H1 (cell line): Measurements from ENCODE around the gene BTBD16. TPM values are rescaled to one million over a fixed set of nuclear protein-coding genes. Genes with fewer than 3 reads are reported as not detected.

Experiments
- CTCF ChIA-PET: fragments of 300-600 bp; sonication (Branson Sonifier 250); formaldehyde crosslinking; loops from one replicate; lab custom pipeline; 2021; ENCODE audit not compliant: partially characterized antibody; lab: Charles Lee
- POLR2A ChIA-PET: fragments of 300-600 bp; sonication (Branson Sonifier 250); formaldehyde crosslinking; loops from one replicate; lab custom pipeline; 2021; ENCODE audit warnings: inconsistent platforms; ENCODE audit not compliant: partially characterized antibody; lab: Charles Lee
- DNase-seq, 2 experiments: peaks; one replicate each; pipeline versions ENCODE4 v3.0.0 to v3.0.0-alpha.2; 2010 to 2022; ENCODE audit warnings: low spot score in 2 of 2, low read depth in 1 of 2, mixed read lengths in 1 of 2
- FAIRE-seq: peaks from 2 replicates; lab custom pipeline; 2011; peaks lifted over from hg19 to GRCh38; lab: Jason Lieb, UNC
- H2AFZ ChIP-seq: 2 replicates; pipeline ENCODE4 v1.8.1; 2012; ENCODE audit warnings: low read length, inconsistent platforms
- H2AK5ac ChIP-seq: 2 replicates; pipeline ENCODE4 v1.6.1; 2013; ENCODE audit warnings: low read depth, low read length
- H2BK120ac ChIP-seq: replicated peaks from 2 replicates; pipeline ENCODE3; 2013; ENCODE audit warnings: low read depth, low read length, inconsistent platforms
- H2BK12ac ChIP-seq: 2 replicates; pipeline ENCODE4 v1.6.1; 2013; ENCODE audit warnings: low read depth, low read length
- H2BK15ac ChIP-seq: 2 replicates; pipeline ENCODE4 v1.6.1; 2013; ENCODE audit warnings: low read length
- H2BK20ac ChIP-seq: 2 replicates; pipeline ENCODE4 v1.6.1; 2013; ENCODE audit warnings: low read length
- H2BK5ac ChIP-seq: 2 replicates; pipeline ENCODE4 v1.6.1; 2013; ENCODE audit warnings: low read depth, low read length
- H3K14ac ChIP-seq: 2 replicates; pipeline ENCODE4 v1.6.1; 2013; ENCODE audit warnings: inconsistent platforms; ENCODE audit not compliant: insufficient read length
- H3K18ac ChIP-seq: 2 replicates; pipeline ENCODE4 v1.6.1; 2013; ENCODE audit warnings: low read length; ENCODE audit errors: extremely low read depth
- H3K23ac ChIP-seq: 2 replicates; pipeline ENCODE4 v1.6.1; 2013; ENCODE audit warnings: inconsistent platforms; ENCODE audit not compliant: insufficient read length
- H3K23me2 ChIP-seq: 2 replicates; pipeline ENCODE4 v1.6.1; 2013; ENCODE audit warnings: low read depth, low read length
- H3K27ac ChIP-seq: 2 replicates; pipeline ENCODE4 v1.6.1; 2011; ENCODE audit warnings: low read depth, low read length, inconsistent platforms
- H3K27me3 ChIP-seq, 4 experiments: replicated peaks in 1 of 4; 1 replicate in 1 of 4; 2 replicates in 3 of 4; pipeline versions ENCODE4 v1.6.1 to v1.8.1; 2011 to 2013; ENCODE audit warnings: low read length in 3 of 4, mild to moderate bottlenecking in 3 of 4, inconsistent platforms in 2 of 4, mixed read lengths in 2 of 4, moderate library complexity in 1 of 4; ENCODE audit not compliant: control insufficient read depth in 3 of 4, insufficient read depth in 3 of 4; ENCODE audit errors: extremely low read depth in 1 of 4
- H3K36me3 ChIP-seq, 4 experiments: 2 replicates each; pipeline versions ENCODE4 v1.6.1 to v1.8.1; 2011 to 2013; ENCODE audit warnings: mild to moderate bottlenecking in 4 of 4, low read length in 3 of 4, moderate library complexity in 2 of 4, control low read depth in 1 of 4, inconsistent platforms in 1 of 4; ENCODE audit not compliant: insufficient read depth in 4 of 4, control insufficient read depth in 2 of 4
- H3K4ac ChIP-seq: replicated peaks from 2 replicates; pipeline ENCODE3; 2013; ENCODE audit warnings: low read length, low read depth, mixed read lengths, inconsistent platforms; ENCODE audit not compliant: insufficient read length
- H3K4me1 ChIP-seq, 4 experiments: replicated peaks in 1 of 4; 1 replicate in 1 of 4; 2 replicates in 3 of 4; pipeline versions ENCODE4 v1.6.1 to v1.8.1; 2011 to 2013; ENCODE audit warnings: low read length in 3 of 4, inconsistent platforms in 2 of 4, mixed read lengths in 1 of 4; ENCODE audit not compliant: insufficient read depth in 4 of 4, control insufficient read depth in 3 of 4
- H3K4me2 ChIP-seq, 2 experiments: 2 replicates each; pipeline versions ENCODE4 v1.6.1 to v1.8.1; 2011 to 2013; ENCODE audit warnings: low read depth in 2 of 2, low read length in 2 of 2, control low read depth in 1 of 2, inconsistent platforms in 1 of 2, mild to moderate bottlenecking in 1 of 2; ENCODE audit not compliant: insufficient read depth in 1 of 2
- H3K4me3 ChIP-seq, 4 experiments: fragments of 200-600, 300-600 bp in 1 of 4; sonication (generic), shearing (Covaris generic), sonication (Bioruptor Twin) in 1 of 4; 2 replicates each; pipeline versions ENCODE4 v1.5.1 to v1.8.1; 2011 to 2016; ENCODE audit warnings: low read length in 4 of 4, low read depth in 3 of 4, control low read depth in 2 of 4, inconsistent platforms in 2 of 4, mild to moderate bottlenecking in 2 of 4, mixed read lengths in 1 of 4, moderate library complexity in 1 of 4; ENCODE audit not compliant: insufficient read depth in 2 of 4; ENCODE audit errors: extremely low read depth in 1 of 4
- H3K56ac ChIP-seq: replicated peaks from 2 replicates; pipeline ENCODE3; 2013; ENCODE audit warnings: low read depth, mild to moderate bottlenecking, mixed read lengths, low read length, inconsistent platforms; ENCODE audit not compliant: insufficient read length
- H3K79me1 ChIP-seq: 2 replicates; pipeline ENCODE4 v1.6.1; 2013; ENCODE audit warnings: low read depth, low read length, control low read depth
- H3K79me2 ChIP-seq, 2 experiments: 2 replicates each; pipeline versions ENCODE4 v1.6.1 to v1.8.1; 2012 to 2013; ENCODE audit warnings: low read length in 2 of 2, mild to moderate bottlenecking in 2 of 2, inconsistent platforms in 1 of 2; ENCODE audit not compliant: insufficient read depth in 2 of 2, control insufficient read depth in 1 of 2
- H3K9ac ChIP-seq, 4 experiments: replicated peaks in 1 of 4; 1 replicate in 1 of 4; 2 replicates in 3 of 4; pipeline versions ENCODE4 v1.6.1 to v1.8.1; 2011 to 2013; ENCODE audit warnings: low read depth in 3 of 4, low read length in 3 of 4, control low read depth in 2 of 4, mild to moderate bottlenecking in 2 of 4, moderate library complexity in 2 of 4, inconsistent platforms in 1 of 4; ENCODE audit errors: extremely low read depth in 1 of 4
- H3K9me3 ChIP-seq, 2 experiments: 2 replicates each; pipeline versions ENCODE4 v1.6.1 to v1.8.1; 2012 to 2013; ENCODE audit warnings: mild to moderate bottlenecking in 2 of 2, moderate library complexity in 2 of 2, control low read depth in 1 of 2, inconsistent platforms in 1 of 2, low read depth in 1 of 2, low read length in 1 of 2, mixed read lengths in 1 of 2; ENCODE audit not compliant: insufficient read depth in 2 of 2
- H4K20me1 ChIP-seq, 2 experiments: replicated peaks in 1 of 2; 2 replicates each; pipeline versions ENCODE3 to v1.8.1; 2011 to 2013; ENCODE audit warnings: inconsistent platforms in 2 of 2, low read length in 2 of 2, mild to moderate bottlenecking in 1 of 2; ENCODE audit not compliant: insufficient read depth in 2 of 2, control insufficient read depth in 1 of 2
- H4K5ac ChIP-seq: 2 replicates; pipeline ENCODE4 v1.6.1; 2013; ENCODE audit warnings: low read length, low read depth, mixed read lengths, inconsistent platforms; ENCODE audit not compliant: insufficient read length
- H4K8ac ChIP-seq: 2 replicates; pipeline ENCODE4 v1.8.0; 2013; ENCODE audit warnings: mild to moderate bottlenecking, moderate library complexity, low read length, inconsistent platforms; ENCODE audit not compliant: insufficient read depth; ENCODE audit errors: extremely low read depth
- H4K91ac ChIP-seq: replicated peaks from 2 replicates; pipeline ENCODE3; 2013; ENCODE audit warnings: low read length, mixed read lengths, inconsistent platforms; ENCODE audit not compliant: insufficient read length
- BRCA1 ChIP-seq: IDR thresholded peaks from 2 replicates; pipeline ENCODE4 v1.6.1; 2012; ENCODE audit warnings: low read depth, low read length, improper control_type of control experiment
- CBX5 ChIP-seq: fragments of 300-800, 300-1000 bp; sonication (generic); IDR thresholded peaks from 2 replicates; pipeline ENCODE4 v1.7.1; 2016; ENCODE audit warnings: antibody characterized with exemption, low read length, low read depth
- CBX8 ChIP-seq: fragments of 300-800, 300-1000 bp; sonication (generic); IDR thresholded peaks from 2 replicates; pipeline ENCODE4 v1.7.1; 2016; ENCODE audit warnings: low read depth, low read length, borderline replicate concordance
- CTBP2 ChIP-seq: IDR thresholded peaks from 2 replicates; pipeline ENCODE4 v1.7.0; 2011; ENCODE audit warnings: borderline replicate concordance, mild to moderate bottlenecking, moderate library complexity, mixed read lengths, low read length; ENCODE audit not compliant: insufficient read depth, insufficient read length
- FOSL1 ChIP-seq: IDR thresholded peaks from 2 replicates; pipeline ENCODE4 v1.6.1; 2011; ENCODE audit warnings: mild to moderate bottlenecking, low read depth, low read length, moderate library complexity; ENCODE audit not compliant: insufficient read depth
- HDAC6 ChIP-seq: IDR thresholded peaks from one replicate; pipeline ENCODE4 v1.7.1; 2012; ENCODE audit warnings: low read depth, mild to moderate bottlenecking, inconsistent platforms, low read length, moderate library complexity
- MAFK ChIP-seq: IDR thresholded peaks from 2 replicates; pipeline ENCODE4 v1.6.1; 2012; ENCODE audit warnings: low read depth, mild to moderate bottlenecking, improper control_type of control experiment, low read length
- POLR2A ChIP-seq, 2 experiments: IDR thresholded peaks; 1 replicate in 1 of 2; 2 replicates in 1 of 2; pipeline ENCODE4 v1.6.1; 2011; ENCODE audit warnings: low read depth in 2 of 2, low read length in 2 of 2, mild to moderate bottlenecking in 2 of 2; ENCODE audit errors: control extremely low read depth in 1 of 2
- POLR2AphosphoS5 ChIP-seq: IDR thresholded peaks from 2 replicates; pipeline ENCODE4 v1.6.1; 2011; ENCODE audit warnings: low read depth, low read length
- RXRA ChIP-seq: IDR thresholded peaks from 2 replicates; pipeline ENCODE4 v1.6.1; 2011; ENCODE audit warnings: low read depth, mild to moderate bottlenecking, low read length, moderate library complexity; ENCODE audit not compliant: insufficient read depth
- SAP30 ChIP-seq: fragments of 300-600 bp; sonication (generic); IDR thresholded peaks from 2 replicates; pipeline ENCODE4 v1.7.1; 2012; ENCODE audit warnings: low read length, moderate library complexity, mild to moderate bottlenecking, inconsistent platforms; ENCODE audit not compliant: insufficient read depth, insufficient replicate concordance
- SIRT6 ChIP-seq: IDR thresholded peaks from one replicate; pipeline ENCODE4 v1.7.1; 2012; ENCODE audit warnings: low read length, inconsistent platforms
- SP2 ChIP-seq: IDR thresholded peaks from 2 replicates; pipeline ENCODE4 v1.6.1; 2012; ENCODE audit warnings: mild to moderate bottlenecking, low read length, inconsistent platforms
- SP4 ChIP-seq: IDR thresholded peaks from 2 replicates; pipeline ENCODE4 v1.6.1; 2012; ENCODE audit warnings: low read length, inconsistent platforms
- TBP ChIP-seq: IDR thresholded peaks from 2 replicates; pipeline ENCODE4 v1.6.1; 2011; ENCODE audit warnings: low read depth, low read length, improper control_type of control experiment
- TEAD4 ChIP-seq: IDR thresholded peaks from 2 replicates; pipeline ENCODE4 v1.6.1; 2012; ENCODE audit warnings: low read depth, low read length, inconsistent platforms, mixed read lengths
- YY1 ChIP-seq: IDR thresholded peaks from 2 replicates; pipeline ENCODE4 v1.6.1; 2011; ENCODE audit warnings: low read depth, mild to moderate bottlenecking, low read length
- WGBS, 2 experiments: shearing (Covaris generic) in 1 of 2; methylation state at CpG; one replicate each; pipeline versions ENCODE4 v1.1.6 to v1.1.7; 2013 to 2015; ENCODE audit warnings: low lambda C conversion rate in 2 of 2, mixed read lengths in 2 of 2, inconsistent platforms in 1 of 2, low coverage in 1 of 2, missing lambda C conversion rate in 1 of 2; ENCODE audit not compliant: insufficient replicate concordance in 2 of 2, insufficient coverage in 1 of 2, insufficient read length in 1 of 2; ENCODE audit errors: extremely low coverage in 1 of 2, missing lambda C conversion rate in 1 of 2; 5-methylcytosine and 5-hydroxymethylcytosine counted together
- polyA plus RNA-seq, 7 experiments: library from polyadenylated mRNA; depleted of rRNA in 3 of 7; stranded (reverse) in 5 of 7; unstranded in 2 of 7; fragments of >200 nt in 5 of 7; fragments of 200-250 nt in 2 of 7; gene quantifications; 1 replicate in 5 of 7; 2 replicates in 1 of 7; 4 replicates in 1 of 7; pipeline versions ENCODE4 v1.2.1 to v1.2.3, GENCODE V29; 2011 to 2013; ENCODE audit warnings: missing spikeins in 2 of 7, mixed read lengths in 2 of 7
- total RNA-seq: library from RNA; stranded (reverse); fragmentation: NEBNext Ultra II Directional; extraction: Animal tissue kit (Norgen Biotek cat#: 25700); gene quantifications from 2 replicates; pipeline ENCODE4 v1.2.1, GENCODE V29; 2021

BTBD16 gene
- total and polyA plus RNA-seq, 2 of the 8 experiments (the other 6 are each of a cell fraction or from before 2014, with no cell fraction given): 0.05 TPM; not detected in 1

GRCh38 chr10:122241836-122242235 is 29.3 kb upstream of the BTBD16 start:
- H3K79me1 ChIP-seq: no peaks in the 10 kb centered on the region
- no peak overlapping the region for H3K4me2 ChIP-seq
- no peaks in the 10 kb centered on the region for H3K27me3 ChIP-seq
- no peak overlapping the region for H3K9ac ChIP-seq
- no peak overlapping the region for H3K23ac ChIP-seq
- no peak overlapping the region for H3K56ac ChIP-seq
- no peak overlapping the region for H4K91ac ChIP-seq
- H3K79me2 ChIP-seq: no peaks in the 10 kb centered on the region
- TF ChIP-seq FOSL1 (no peak), HDAC6 (no peak), TEAD4 (no peak), SIRT6 (no peak), CTBP2 (no peak), SAP30 (no peak), POLR2A (IDR thresholded peaks at IDR 0.05; ENCODE audit: control extremely low read depth in 1 of 2, low read depth in 2 of 2, low read length in 2 of 2) (no peak), POLR2AphosphoS5 (no peak), CBX8 (no peak), BRCA1 (no peak), MAFK (no peak), RXRA (no peak), SP2 (no peak), TBP (no peak), YY1 (no peak), SP4 (no peak), CBX5 (no peak)
- no peak overlapping the region for H2AFZ ChIP-seq
- FAIRE-seq (no peak), DNase-seq (no peak)
- no peak overlapping the region for H3K4ac ChIP-seq
- no peak overlapping the region for H2AK5ac ChIP-seq
- peaks cover 0 to 2% of the 10 kb centered on the region in 2 experiments for H4K20me1 ChIP-seq
- H4K5ac ChIP-seq: no peak overlapping the region
- ChIA-PET POLR2A (no interaction called here), CTCF (interaction anchor here (1.4 kb wide), 1 partner anchor 26 kb away, joined by 6 read pairs; no protein-coding TSS in a partner anchor)
- no peak overlapping the region for H3K4me3 ChIP-seq
- H3K14ac ChIP-seq: no peak overlapping the region
- no peaks in the 10 kb centered on the region for H3K4me1 ChIP-seq
- no peak overlapping the region for H2BK12ac ChIP-seq
- H3K27ac ChIP-seq: no peak overlapping the region
- H2BK5ac ChIP-seq: no peak overlapping the region
- no peak overlapping the region for H2BK120ac ChIP-seq
- no peak overlapping the region for H3K18ac ChIP-seq
- no peaks in the 10 kb centered on the region for H3K9me3 ChIP-seq
- peaks cover 19 to 55% (median 46%) of the 10 kb centered on the region in 4 experiments for H3K36me3 ChIP-seq
- H2BK15ac ChIP-seq: no peak overlapping the region
- H2BK20ac ChIP-seq: no peak overlapping the region
- WGBS, 2 experiments: 93% methylated on average over 8 of the region's 8 CpGs; no CpG with 5 or more reads in 1 of the 2 experiments
- no peaks in the 10 kb centered on the region for H3K23me2 ChIP-seq
- no peak overlapping the region for H4K8ac ChIP-seq
